ENCODE results near the gene VPS33A. TPM values are rescaled to one million over a fixed set of nuclear protein-coding genes. Genes with fewer than 3 reads are reported as not detected.

The VPS33A gene
- total RNA-seq, 1 donor from 2014 or later, result 34.3 TPM

GRCh38 chr12:122238861-122239260 is 27.4 kb downstream of the VPS33A start:
- no peak overlapping the region for H3K27ac ChIP-seq (ENCODE audit: low read depth, low read length)
- Mint-ChIP-seq H3K4me1 (ENCODE audit: low read depth, unreplicated experiment) (no peaks in the 10 kb centered on the region), H3K27ac (ENCODE audit: unreplicated experiment) (no peak overlapping the region), H3K9me3 (ENCODE audit: unreplicated experiment) (no peaks in the 10 kb centered on the region), H3K4me3 (ENCODE audit: unreplicated experiment) (no peak overlapping the region), H3K36me3 (ENCODE audit: low read depth, unreplicated experiment) (peaks cover 11% of the 10 kb centered on the region), H3K27me3 (ENCODE audit: low read depth, unreplicated experiment) (no peaks in the 10 kb centered on the region)
- H3K4me1 ChIP-seq (ENCODE audit: insufficient read depth, low read length), result no peaks in the 10 kb centered on the region
- no peaks in the 10 kb centered on the region for H3K27me3 ChIP-seq (ENCODE audit: insufficient read depth, low read length)
- H2AFZ ChIP-seq (ENCODE audit: low read depth, low read length), result no peak overlapping the region
- H3K36me3 ChIP-seq (ENCODE audit: insufficient read depth, low read length), result peaks cover 17% of the 10 kb centered on the region
- no peak for FAIRE-seq
- no peaks in the 10 kb centered on the region for H3K9me3 ChIP-seq (ENCODE audit: insufficient read depth, low read depth, low read length)
- H3K4me3 ChIP-seq (ENCODE audit: insufficient read depth, low read depth, low read length), result no peak overlapping the region
- H3K4me2 ChIP-seq (ENCODE audit: low read length), result no peak overlapping the region
- no peaks in the 10 kb centered on the region for H4K20me1 ChIP-seq (ENCODE audit: insufficient read depth, low read length)
- TF ChIP-seq EZH2 (IDR thresholded peaks at IDR 0.05; ENCODE audit: insufficient read depth, low read length), result no peak
- TF ChIP-seq CTCF (IDR thresholded peaks at IDR 0.05; ENCODE audit: insufficient read depth, low read depth, low read length), result no peak
- DNase-seq (ENCODE audit: low read depth), result no peak
- no peaks in the 10 kb centered on the region for H3K79me2 ChIP-seq (ENCODE audit: insufficient read depth, low read length)
- H3K9ac ChIP-seq (ENCODE audit: low read length), result no peak overlapping the region

- Histone ChIP-seq H3K27me3 (ENCODE audit: insufficient read depth, low read length) (no peaks in the 10 kb centered on the region), H3K27ac (ENCODE audit: low read depth, low read length) (no peak overlapping the region), H3K9me3 (ENCODE audit: insufficient read depth, low read depth, low read length) (no peaks in the 10 kb centered on the region), H4K20me1 (ENCODE audit: insufficient read depth, low read length) (no peaks in the 10 kb centered on the region), H3K4me3 (ENCODE audit: insufficient read depth, low read depth, low read length) (no peak overlapping the region), H2AFZ (ENCODE audit: low read depth, low read length) (no peak overlapping the region), H3K36me3 (ENCODE audit: insufficient read depth, low read length) (peaks cover 30% of the 10 kb centered on the region), H3K4me2 (ENCODE audit: low read length) (no peak overlapping the region), H3K4me1 (ENCODE audit: insufficient read depth, low read length) (no peaks in the 10 kb centered on the region), H3K9ac (ENCODE audit: low read length) (no peak overlapping the region), H3K79me2 (ENCODE audit: insufficient read depth, low read length) (no peaks in the 10 kb centered on the region)
- H3K4me3 Mint-ChIP-seq (ENCODE audit: unreplicated experiment), result no peak overlapping the region
- no peak overlapping the region for H3K27ac Mint-ChIP-seq (ENCODE audit: unreplicated experiment)
- peaks cover 21% of the 10 kb centered on the region for H3K36me3 Mint-ChIP-seq (ENCODE audit: low read depth, unreplicated experiment)
- H3K9me3 Mint-ChIP-seq (ENCODE audit: unreplicated experiment), result no peaks in the 10 kb centered on the region
- H3K27me3 Mint-ChIP-seq (ENCODE audit: low read depth, unreplicated experiment), result no peaks in the 10 kb centered on the region
- no peak for FAIRE-seq
- DNase-seq (ENCODE audit: low read depth), result no peak
- TF ChIP-seq EZH2 (IDR thresholded peaks at IDR 0.05; ENCODE audit: insufficient read depth, low read length) (no peak), CTCF (IDR thresholded peaks at IDR 0.05; ENCODE audit: insufficient read depth, low read depth, low read length) (no peak)
- H3K4me1 Mint-ChIP-seq (ENCODE audit: low read depth, unreplicated experiment), result no peaks in the 10 kb centered on the region
These were observed 30.6 kb downstream of the VPS33A start for GRCh38 chr12:122235741-122236140.

GRCh38 chr12:122232691-122233090 is 33.6 kb downstream of the VPS33A start:
- Histone ChIP-seq H4K20me1 (ENCODE audit: insufficient read depth, low read length) (peaks cover 5% of the 10 kb centered on the region), H3K9me3 (ENCODE audit: insufficient read depth, low read depth, low read length) (no peaks in the 10 kb centered on the region), H3K79me2 (ENCODE audit: insufficient read depth, low read length) (no peaks in the 10 kb centered on the region), H3K4me1 (ENCODE audit: insufficient read depth, low read length) (no peaks in the 10 kb centered on the region), H3K27ac (ENCODE audit: low read depth, low read length) (no peak overlapping the region), H3K9ac (ENCODE audit: low read length) (no peak overlapping the region), H3K4me3 (ENCODE audit: insufficient read depth, low read depth, low read length) (no peak overlapping the region), H3K36me3 (ENCODE audit: insufficient read depth, low read length) (peaks cover 30% of the 10 kb centered on the region), H2AFZ (ENCODE audit: low read depth, low read length) (no peak overlapping the region), H3K4me2 (ENCODE audit: low read length) (no peak overlapping the region), H3K27me3 (ENCODE audit: insufficient read depth, low read length) (no peaks in the 10 kb centered on the region)
- DNase-seq (ENCODE audit: low read depth) (no peak), FAIRE-seq (no peak)
- Mint-ChIP-seq H3K9me3 (ENCODE audit: unreplicated experiment) (no peaks in the 10 kb centered on the region), H3K4me1 (ENCODE audit: low read depth, unreplicated experiment) (no peaks in the 10 kb centered on the region), H3K36me3 (ENCODE audit: low read depth, unreplicated experiment) (peaks cover 20% of the 10 kb centered on the region), H3K27ac (ENCODE audit: unreplicated experiment) (no peak overlapping the region), H3K4me3 (ENCODE audit: unreplicated experiment) (no peak overlapping the region), H3K27me3 (ENCODE audit: low read depth, unreplicated experiment) (no peaks in the 10 kb centered on the region)
- no peak for TF ChIP-seq EZH2 (IDR thresholded peaks at IDR 0.05; ENCODE audit: insufficient read depth, low read length)

All from astrocyte (in vitro differentiated cells and primary cell).